Suprapubic skin (tissue), 4 donors: ENCODE results near the gene GPLD1.

Experiments
- CTCF ChIP-seq, 2 donors: fragments of 200-600 bp in 1 of 2; fragments of 450-650 bp in 1 of 2; sonication (generic) in 1 of 2; IDR thresholded peaks; one replicate each; pipeline ENCODE4 v1.5.1; 2016 to 2019; ENCODE audit warnings: antibody characterized with exemption in 2 of 2, mild to moderate bottlenecking in 1 of 2, moderate library complexity in 1 of 2
- POLR2A ChIP-seq, 2 donors: fragments of 450-650 bp; IDR thresholded peaks; one replicate each; pipeline ENCODE4 v1.6.1; 2017; ENCODE audit warnings: antibody characterized with exemption in 2 of 2, mild to moderate bottlenecking in 2 of 2, moderate library complexity in 2 of 2
- POLR2AphosphoS5 ChIP-seq, 3 donors: sonication (generic); formaldehyde crosslinking; IDR thresholded peaks; one replicate each; pipeline ENCODE4 v1.6.1; 2017; ENCODE audit warnings: antibody characterized with exemption in 3 of 3

GRCh38 chr6:24476631-24477030, 12.7 kb downstream of the GPLD1 start:
- TF ChIP-seq CTCF (IDR thresholded peaks at IDR 0.05), result no peak
- no peak for TF ChIP-seq POLR2AphosphoS5 (IDR thresholded peaks at IDR 0.05)
- no peak for TF ChIP-seq POLR2A (IDR thresholded peaks at IDR 0.05)
